Natural killer cell (primary cell): ENCODE measurements around the gene PCDHB9. TPM values are rescaled to one million over a fixed set of nuclear protein-coding genes. Genes with fewer than 3 reads are reported as not detected.
A peak's percentile ranks its signal among the peaks of the same experiment; 100 is the strongest.
"Not testable (repeated sequence)": the region's sequence is repeated elsewhere in the genome, so short reads cannot be mapped to it uniquely, and the experiment has no call there.

ENCODE experiments used
- ATAC-seq, 3 donors: fragments of 150-1000 bp in 2 of 3; fragments of 200-7000 bp in 1 of 3; cut with Tn5 transposase; 1 replicate in 1 of 3; 2 replicates in 2 of 3; pipeline ENCODE4 v1.10.0; 2021; ENCODE audit warnings: mild to moderate bottlenecking in 2 of 3, moderate library complexity in 2 of 3
- DNase-seq, 2 donors: peaks; one replicate each; pipeline versions ENCODE4 v3.0.0 to v3.0.0-alpha.2; 2013 to 2021; ENCODE audit warnings: mixed read lengths in 1 of 2
- H3K27ac ChIP-seq: one replicate; pipeline ENCODE4 v1.5.1; 2013; ENCODE audit warnings: mild to moderate bottlenecking, low read length
- H3K27me3 ChIP-seq: one replicate; pipeline ENCODE4 v1.6.1; 2013; ENCODE audit warnings: low read length; ENCODE audit not compliant: control insufficient read depth, insufficient read depth
- H3K36me3 ChIP-seq: one replicate; pipeline ENCODE4 v1.6.1; 2013; ENCODE audit warnings: low read length; ENCODE audit not compliant: control insufficient read depth, insufficient read depth
- H3K4me1 ChIP-seq: one replicate; pipeline ENCODE4 v1.6.1; 2013; ENCODE audit warnings: low read length; ENCODE audit not compliant: control insufficient read depth, insufficient read depth
- H3K4me3 ChIP-seq: one replicate; pipeline ENCODE4 v1.5.1; 2013; ENCODE audit warnings: low read length
- H3K9me3 ChIP-seq: one replicate; pipeline ENCODE4 v1.6.1; 2013; ENCODE audit warnings: low read length; ENCODE audit not compliant: control insufficient read depth, insufficient read depth
- H3K27ac Mint-ChIP-seq, 2 donors: one replicate each; pipeline ENCODE4 v1.8.0; 2022; ENCODE audit warnings: mild to moderate bottlenecking in 2 of 2, mixed read lengths in 2 of 2, moderate library complexity in 1 of 2
- H3K27me3 Mint-ChIP-seq, 2 donors: one replicate each; pipeline ENCODE4 v1.8.0; 2022; ENCODE audit warnings: low read depth in 2 of 2, mixed read lengths in 2 of 2
- H3K36me3 Mint-ChIP-seq: one replicate; pipeline ENCODE4 v1.8.0; 2022; ENCODE audit warnings: mixed read lengths
- H3K4me1 Mint-ChIP-seq, 2 donors: one replicate each; pipeline ENCODE4 v1.8.0; 2022; ENCODE audit warnings: mixed read lengths in 2 of 2
- H3K4me3 Mint-ChIP-seq: one replicate; pipeline ENCODE4 v1.8.0; 2022; ENCODE audit warnings: mild to moderate bottlenecking, moderate library complexity, mixed read lengths
- H3K9me3 Mint-ChIP-seq, 2 donors: one replicate each; pipeline ENCODE4 v1.8.0; 2022; ENCODE audit warnings: mixed read lengths in 2 of 2
- WGBS: methylation state at CpG from one replicate; pipeline ENCODE4 v1.1.7; 2013; ENCODE audit warnings: missing lambda C conversion rate; ENCODE audit not compliant: insufficient coverage; 5-methylcytosine and 5-hydroxymethylcytosine counted together
- intact Hi-C: fragments of 100-400 bp; cut with micrococcal nuclease; formaldehyde crosslinking; loops from one replicate; pipeline ENCODE4 v1.14.2; 2022
- total RNA-seq, 4 donors: library from RNA; stranded (reverse); fragments of 120-200 nt in 1 of 4; gene quantifications; one replicate each; pipeline versions ENCODE4 v1.2.3 to v1.2.4, GENCODE V29; 2013 to 2022
- TF ChIP-seq, protein P1 (sequence below): fragments of 200-600 bp; IDR thresholded peaks from one replicate; pipeline ENCODE4 v1.8.0; 2022; ENCODE audit warnings: antibody characterized with exemption

The PCDHB9 gene
- total RNA-seq, 3 donors from 2014 or later (not counting 1 experiment from before 2014, with no cell fraction given): 0.15 TPM; not detected in 2

GRCh38 chr5:141201646-141202045 is 14.7 kb downstream of the PCDHB9 start:
- Mint-ChIP-seq H3K9me3 (peaks cover 7 to 11% of the 10 kb centered on the region in 2 donors), H3K27me3 (peaks cover 0 to 22% of the 10 kb centered on the region in 2 donors)
- H3K4me3 Mint-ChIP-seq, H3K27ac ChIP-seq, H3K4me1 ChIP-seq, H3K36me3 ChIP-seq, H3K4me3 ChIP-seq, intact Hi-C loops, H3K36me3 Mint-ChIP-seq, H3K27me3 ChIP-seq, H3K9me3 ChIP-seq, H3K4me1 Mint-ChIP-seq, DNase-seq, ATAC-seq, H3K27ac Mint-ChIP-seq: not testable (repeated sequence)
- 45% methylated on average over 32 of the region's 35 CpGs for whole genome bisulfite sequencing

GRCh38 chr5:141208478-141208877 is 21.5 kb downstream of the PCDHB9 start, which contains the start of gene PCDHB12:
TSS of gene PCDHB12 (plus strand) at chr5:141208719. CDS start at chr5:141208908, 189 bp downstream.
- Mint-ChIP-seq H3K4me1 (no peaks in the 10 kb centered on the region), H3K9me3 (no peaks in the 10 kb centered on the region), H3K36me3 (no peaks in the 10 kb centered on the region), H3K4me3 (no peak within 1 kb of the TSS), H3K27ac (no peak within 1 kb of the TSS), H3K27me3 (peaks cover 9 to 30% of the 10 kb centered on the region in 2 donors)
- no peaks in the 10 kb centered on the region for H3K4me1 ChIP-seq
- WGBS: 31% methylated on average over 9 of the region's 11 CpGs
- no peak within 1 kb of the TSS for H3K27ac ChIP-seq
- intact Hi-C loops: no loop called here
- no peak for ATAC-seq
- no peak within 1 kb of the TSS for H3K4me3 ChIP-seq
- TF ChIP-seq, protein P1, sequence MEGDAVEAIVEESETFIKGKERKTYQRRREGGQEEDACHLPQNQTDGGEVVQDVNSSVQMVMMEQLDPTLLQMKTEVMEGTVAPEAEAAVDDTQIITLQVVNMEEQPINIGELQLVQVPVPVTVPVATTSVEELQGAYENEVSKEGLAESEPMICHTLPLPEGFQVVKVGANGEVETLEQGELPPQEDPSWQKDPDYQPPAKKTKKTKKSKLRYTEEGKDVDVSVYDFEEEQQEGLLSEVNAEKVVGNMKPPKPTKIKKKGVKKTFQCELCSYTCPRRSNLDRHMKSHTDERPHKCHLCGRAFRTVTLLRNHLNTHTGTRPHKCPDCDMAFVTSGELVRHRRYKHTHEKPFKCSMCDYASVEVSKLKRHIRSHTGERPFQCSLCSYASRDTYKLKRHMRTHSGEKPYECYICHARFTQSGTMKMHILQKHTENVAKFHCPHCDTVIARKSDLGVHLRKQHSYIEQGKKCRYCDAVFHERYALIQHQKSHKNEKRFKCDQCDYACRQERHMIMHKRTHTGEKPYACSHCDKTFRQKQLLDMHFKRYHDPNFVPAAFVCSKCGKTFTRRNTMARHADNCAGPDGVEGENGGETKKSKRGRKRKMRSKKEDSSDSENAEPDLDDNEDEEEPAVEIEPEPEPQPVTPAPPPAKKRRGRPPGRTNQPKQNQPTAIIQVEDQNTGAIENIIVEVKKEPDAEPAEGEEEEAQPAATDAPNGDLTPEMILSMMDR: no peak
- DNase-seq: peak in 1 of 2 donors; percentile 4
- H3K36me3 ChIP-seq: no peaks in the 10 kb centered on the region
- H3K9me3 ChIP-seq: no peaks in the 10 kb centered on the region
- H3K27me3 ChIP-seq: peaks cover 12% of the 10 kb centered on the region

DNA sequence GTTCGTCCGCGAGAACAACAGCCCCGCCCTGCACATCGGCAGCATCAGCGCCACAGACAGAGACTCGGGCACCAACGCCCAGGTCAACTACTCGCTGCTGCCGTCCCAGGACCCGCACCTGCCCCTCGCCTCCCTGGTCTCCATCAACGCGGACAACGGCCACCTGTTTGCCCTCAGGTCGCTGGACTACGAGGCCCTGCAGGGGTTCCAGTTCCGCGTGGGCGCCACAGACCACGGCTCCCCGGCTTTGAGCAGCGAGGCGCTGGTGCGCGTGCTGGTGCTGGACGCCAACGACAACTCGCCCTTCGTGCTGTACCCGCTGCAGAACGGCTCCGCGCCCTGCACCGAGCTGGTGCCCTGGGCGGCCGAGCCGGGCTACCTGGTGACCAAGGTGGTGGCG is 23.3 kb downstream of the PCDHB9 start:
- H3K4me3 ChIP-seq, H3K27ac Mint-ChIP-seq, H3K36me3 Mint-ChIP-seq, H3K4me3 Mint-ChIP-seq, H3K4me1 ChIP-seq, H3K9me3 Mint-ChIP-seq, H3K4me1 Mint-ChIP-seq, H3K27ac ChIP-seq, H3K36me3 ChIP-seq, intact Hi-C loops, H3K9me3 ChIP-seq, ATAC-seq, DNase-seq: not testable (repeated sequence)
- H3K27me3 Mint-ChIP-seq: peaks cover 9 to 38% of the 10 kb centered on the region in 2 donors
- peaks cover 12% of the 10 kb centered on the region for H3K27me3 ChIP-seq
- WGBS: 38% methylated on average over 26 of the region's 39 CpGs

- H3K4me3 ChIP-seq, H3K9me3 Mint-ChIP-seq, H3K36me3 ChIP-seq, DNase-seq, H3K4me3 Mint-ChIP-seq, H3K27ac Mint-ChIP-seq, H3K36me3 Mint-ChIP-seq, H3K4me1 ChIP-seq, H3K27ac ChIP-seq, H3K4me1 Mint-ChIP-seq, intact Hi-C loops, ATAC-seq, H3K9me3 ChIP-seq: not testable (repeated sequence)
- H3K27me3 Mint-ChIP-seq: peaks cover 9 to 38% of the 10 kb centered on the region in 2 donors
- 28% methylated on average over 21 of the region's 27 CpGs for WGBS
- H3K27me3 ChIP-seq: peaks cover 12% of the 10 kb centered on the region
Observed at GRCh38 chr5:141210849-141211248, 23.9 kb downstream of the PCDHB9 start.

DNA sequence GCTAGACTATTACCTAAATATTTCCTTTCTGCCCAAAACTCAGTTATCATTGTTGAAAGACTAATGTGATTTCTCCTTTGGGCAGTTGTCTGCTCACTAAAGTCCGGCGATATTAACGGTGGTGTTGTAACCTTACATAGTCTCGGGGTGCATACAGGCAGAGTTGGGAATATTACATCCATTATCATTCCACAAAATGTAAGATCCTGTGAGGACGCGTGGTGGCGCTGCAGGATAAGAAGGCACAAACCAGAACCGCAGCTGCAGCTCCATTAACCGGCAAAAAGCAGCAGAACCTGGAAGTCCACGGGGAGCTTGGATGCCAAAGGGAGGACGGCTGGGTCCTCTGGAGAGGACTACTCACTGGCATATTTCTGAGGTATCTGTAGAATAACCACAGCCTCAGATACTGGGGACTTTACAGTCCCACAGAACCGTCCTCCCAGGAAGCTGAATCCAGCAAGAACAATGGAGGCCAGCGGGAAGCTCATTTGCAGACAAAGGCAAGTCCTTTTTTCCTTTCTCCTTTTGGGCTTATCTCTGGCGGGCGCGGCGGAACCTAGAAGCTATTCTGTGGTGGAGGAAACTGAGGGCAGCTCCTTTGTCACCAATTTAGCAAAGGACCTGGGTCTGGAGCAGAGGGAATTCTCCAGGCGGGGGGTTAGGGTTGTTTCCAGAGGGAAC is 26.8 kb downstream of the PCDHB9 start, which contains the start of gene PCDHB13:
Gene PCDHB13, plus strand, starts transcription at position 264 of the 684 bp plus-strand sequence. Its CDS starts 205 bp downstream, at position 469.
- intact Hi-C loops: not testable (repeated sequence)

DNA sequence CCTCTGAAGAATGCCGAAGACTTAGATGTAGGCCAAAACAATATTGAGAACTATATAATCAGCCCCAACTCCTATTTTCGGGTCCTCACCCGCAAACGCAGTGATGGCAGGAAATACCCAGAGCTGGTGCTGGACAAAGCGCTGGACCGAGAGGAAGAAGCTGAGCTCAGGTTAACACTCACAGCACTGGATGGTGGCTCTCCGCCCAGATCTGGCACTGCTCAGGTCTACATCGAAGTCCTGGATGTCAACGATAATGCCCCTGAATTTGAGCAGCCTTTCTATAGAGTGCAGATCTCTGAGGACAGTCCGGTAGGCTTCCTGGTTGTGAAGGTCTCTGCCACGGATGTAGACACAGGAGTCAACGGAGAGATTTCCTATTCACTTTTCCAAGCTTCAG is 27.6 kb downstream of the PCDHB9 start:
- intact Hi-C loops, H3K9me3 Mint-ChIP-seq, H3K4me3 ChIP-seq, DNase-seq, H3K9me3 ChIP-seq, H3K27ac Mint-ChIP-seq, H3K36me3 ChIP-seq, H3K36me3 Mint-ChIP-seq, H3K4me3 Mint-ChIP-seq, H3K4me1 ChIP-seq, ATAC-seq, H3K4me1 Mint-ChIP-seq, H3K27ac ChIP-seq, H3K27me3 ChIP-seq: not testable (repeated sequence)
- H3K27me3 Mint-ChIP-seq: peaks cover 4 to 29% of the 10 kb centered on the region in 2 donors
- 63% methylated on average over 7 of the region's 12 CpGs for WGBS

More for the DNA sequence above, 26.8 kb downstream of the PCDHB9 start, which contains the start of gene PCDHB13:
- peaks cover 9 to 33% of the 10 kb centered on the region in 2 donors for H3K27me3 Mint-ChIP-seq
- H3K27ac ChIP-seq, H3K4me3 Mint-ChIP-seq, H3K4me1 ChIP-seq, H3K27ac Mint-ChIP-seq, ATAC-seq, H3K27me3 ChIP-seq, H3K36me3 Mint-ChIP-seq, H3K9me3 ChIP-seq, H3K4me3 ChIP-seq, H3K4me1 Mint-ChIP-seq, H3K36me3 ChIP-seq, H3K9me3 Mint-ChIP-seq: not testable (repeated sequence)
- peak in 1 of 2 donors; percentile 53 for DNase-seq
- 14% methylated on average over 12 of the region's 18 CpGs for WGBS

DNA sequence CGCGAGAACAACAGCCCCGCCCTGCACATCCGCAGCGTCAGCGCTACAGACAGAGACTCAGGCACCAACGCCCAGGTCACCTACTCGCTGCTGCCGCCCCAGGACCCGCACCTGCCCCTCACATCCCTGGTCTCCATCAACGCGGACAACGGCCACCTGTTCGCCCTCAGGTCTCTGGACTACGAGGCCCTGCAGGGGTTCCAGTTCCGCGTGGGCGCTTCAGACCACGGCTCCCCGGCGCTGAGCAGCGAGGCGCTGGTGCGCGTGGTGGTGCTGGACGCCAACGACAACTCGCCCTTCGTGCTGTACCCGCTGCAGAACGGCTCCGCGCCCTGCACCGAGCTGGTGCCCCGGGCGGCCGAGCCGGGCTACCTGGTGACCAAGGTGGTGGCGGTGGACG is 28.5 kb downstream of the PCDHB9 start:
- intact Hi-C loops, H3K4me3 Mint-ChIP-seq, H3K4me1 ChIP-seq, H3K9me3 Mint-ChIP-seq, DNase-seq, H3K27ac ChIP-seq, H3K9me3 ChIP-seq, H3K4me1 Mint-ChIP-seq, H3K27ac Mint-ChIP-seq, H3K27me3 ChIP-seq, H3K36me3 ChIP-seq, H3K36me3 Mint-ChIP-seq, ATAC-seq, H3K4me3 ChIP-seq: not testable (repeated sequence)
- peaks cover 0 to 31% of the 10 kb centered on the region in 2 donors for H3K27me3 Mint-ChIP-seq
- WGBS: 41% methylated on average over 28 of the region's 40 CpGs
